Gastrocnemius medialis (tissue), 4 donors: ENCODE measurements around the gene BGLAP.

ENCODE experiments used
- POLR2A ChIP-seq, 2 donors: fragments of 450-650 bp; IDR thresholded peaks; one replicate each; pipeline ENCODE4 v1.6.1; 2017; ENCODE audit warnings: antibody characterized with exemption in 2 of 2, mild to moderate bottlenecking in 2 of 2, moderate library complexity in 2 of 2
- TF ChIP-seq, protein P1 (sequence below), 5 experiments: fragments of 450-650 bp in 3 of 5; fragments of 200-600 bp in 2 of 5; sonication (generic) in 2 of 5; IDR thresholded peaks in 4 of 5; conservative IDR thresholded peaks in 1 of 5; 1 replicate in 4 of 5; 2 replicates in 1 of 5; pipeline ENCODE4 v1.5.1; 2016 to 2019; ENCODE audit warnings: antibody characterized with exemption in 5 of 5, mild to moderate bottlenecking in 3 of 5, moderate library complexity in 3 of 5

DNA sequence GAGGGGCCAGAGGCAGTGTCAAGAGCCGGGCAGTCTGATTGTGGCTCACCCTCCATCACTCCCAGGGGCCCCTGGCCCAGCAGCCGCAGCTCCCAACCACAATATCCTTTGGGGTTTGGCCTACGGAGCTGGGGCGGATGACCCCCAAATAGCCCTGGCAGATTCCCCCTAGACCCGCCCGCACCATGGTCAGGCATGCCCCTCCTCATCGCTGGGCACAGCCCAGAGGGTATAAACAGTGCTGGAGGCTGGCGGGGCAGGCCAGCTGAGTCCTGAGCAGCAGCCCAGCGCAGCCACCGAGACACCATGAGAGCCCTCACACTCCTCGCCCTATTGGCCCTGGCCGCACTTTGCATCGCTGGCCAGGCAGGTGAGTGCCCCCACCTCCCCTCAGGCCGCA, at the start of gene BGLAP:
- TF ChIP-seq, protein P1, sequence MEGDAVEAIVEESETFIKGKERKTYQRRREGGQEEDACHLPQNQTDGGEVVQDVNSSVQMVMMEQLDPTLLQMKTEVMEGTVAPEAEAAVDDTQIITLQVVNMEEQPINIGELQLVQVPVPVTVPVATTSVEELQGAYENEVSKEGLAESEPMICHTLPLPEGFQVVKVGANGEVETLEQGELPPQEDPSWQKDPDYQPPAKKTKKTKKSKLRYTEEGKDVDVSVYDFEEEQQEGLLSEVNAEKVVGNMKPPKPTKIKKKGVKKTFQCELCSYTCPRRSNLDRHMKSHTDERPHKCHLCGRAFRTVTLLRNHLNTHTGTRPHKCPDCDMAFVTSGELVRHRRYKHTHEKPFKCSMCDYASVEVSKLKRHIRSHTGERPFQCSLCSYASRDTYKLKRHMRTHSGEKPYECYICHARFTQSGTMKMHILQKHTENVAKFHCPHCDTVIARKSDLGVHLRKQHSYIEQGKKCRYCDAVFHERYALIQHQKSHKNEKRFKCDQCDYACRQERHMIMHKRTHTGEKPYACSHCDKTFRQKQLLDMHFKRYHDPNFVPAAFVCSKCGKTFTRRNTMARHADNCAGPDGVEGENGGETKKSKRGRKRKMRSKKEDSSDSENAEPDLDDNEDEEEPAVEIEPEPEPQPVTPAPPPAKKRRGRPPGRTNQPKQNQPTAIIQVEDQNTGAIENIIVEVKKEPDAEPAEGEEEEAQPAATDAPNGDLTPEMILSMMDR (IDR thresholded peaks at IDR 0.05 in 4 of 5, conservative IDR thresholded peaks at IDR 0.05 in 1 of 5) = no peak
- TF ChIP-seq POLR2A (IDR thresholded peaks at IDR 0.05) = no peak
